ENCODE measurements around the gene RDH8.

The RDH8 gene, protein sequence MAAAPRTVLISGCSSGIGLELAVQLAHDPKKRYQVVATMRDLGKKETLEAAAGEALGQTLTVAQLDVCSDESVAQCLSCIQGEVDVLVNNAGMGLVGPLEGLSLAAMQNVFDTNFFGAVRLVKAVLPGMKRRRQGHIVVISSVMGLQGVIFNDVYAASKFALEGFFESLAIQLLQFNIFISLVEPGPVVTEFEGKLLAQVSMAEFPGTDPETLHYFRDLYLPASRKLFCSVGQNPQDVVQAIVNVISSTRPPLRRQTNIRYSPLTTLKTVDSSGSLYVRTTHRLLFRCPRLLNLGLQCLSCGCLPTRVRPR

DNA sequence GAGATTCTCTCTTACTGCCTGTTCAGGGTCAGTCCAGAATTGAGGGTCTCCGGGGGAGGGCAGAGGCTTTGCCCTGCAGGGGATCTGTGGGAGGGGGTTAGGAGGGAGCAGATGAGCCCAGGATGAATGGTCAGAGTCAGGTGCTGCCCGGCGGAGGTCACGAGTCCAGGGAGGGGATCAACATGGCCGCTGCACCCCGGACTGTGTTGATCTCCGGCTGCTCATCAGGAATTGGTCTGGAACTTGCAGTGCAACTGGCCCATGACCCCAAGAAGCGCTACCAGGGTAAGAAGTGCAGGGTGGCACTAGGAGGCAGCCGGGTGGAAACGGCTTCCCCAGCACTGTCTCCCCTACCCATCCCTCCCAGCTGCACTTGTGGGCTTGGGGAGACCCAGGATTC lies at the start of gene RDH8:
Gene RDH8 (plus strand): TSS at position 168 of the 400 bp plus-strand sequence. CDS start 15 bp downstream, at position 183.
- in situ Hi-C loops (cut with MboI; ENCODE audit: low pct_unique_long_range_greater_than_20kb, low sequenced_read_pairs, unreplicated experiment): no loop called here
- TF ChIP-seq, protein P1, sequence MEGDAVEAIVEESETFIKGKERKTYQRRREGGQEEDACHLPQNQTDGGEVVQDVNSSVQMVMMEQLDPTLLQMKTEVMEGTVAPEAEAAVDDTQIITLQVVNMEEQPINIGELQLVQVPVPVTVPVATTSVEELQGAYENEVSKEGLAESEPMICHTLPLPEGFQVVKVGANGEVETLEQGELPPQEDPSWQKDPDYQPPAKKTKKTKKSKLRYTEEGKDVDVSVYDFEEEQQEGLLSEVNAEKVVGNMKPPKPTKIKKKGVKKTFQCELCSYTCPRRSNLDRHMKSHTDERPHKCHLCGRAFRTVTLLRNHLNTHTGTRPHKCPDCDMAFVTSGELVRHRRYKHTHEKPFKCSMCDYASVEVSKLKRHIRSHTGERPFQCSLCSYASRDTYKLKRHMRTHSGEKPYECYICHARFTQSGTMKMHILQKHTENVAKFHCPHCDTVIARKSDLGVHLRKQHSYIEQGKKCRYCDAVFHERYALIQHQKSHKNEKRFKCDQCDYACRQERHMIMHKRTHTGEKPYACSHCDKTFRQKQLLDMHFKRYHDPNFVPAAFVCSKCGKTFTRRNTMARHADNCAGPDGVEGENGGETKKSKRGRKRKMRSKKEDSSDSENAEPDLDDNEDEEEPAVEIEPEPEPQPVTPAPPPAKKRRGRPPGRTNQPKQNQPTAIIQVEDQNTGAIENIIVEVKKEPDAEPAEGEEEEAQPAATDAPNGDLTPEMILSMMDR (IDR thresholded peaks at IDR 0.05; ENCODE audit: extremely low read depth, insufficient read depth, missing control alignments): no peak
- DNase-seq (ENCODE audit: low spot score): no peak

DNA sequence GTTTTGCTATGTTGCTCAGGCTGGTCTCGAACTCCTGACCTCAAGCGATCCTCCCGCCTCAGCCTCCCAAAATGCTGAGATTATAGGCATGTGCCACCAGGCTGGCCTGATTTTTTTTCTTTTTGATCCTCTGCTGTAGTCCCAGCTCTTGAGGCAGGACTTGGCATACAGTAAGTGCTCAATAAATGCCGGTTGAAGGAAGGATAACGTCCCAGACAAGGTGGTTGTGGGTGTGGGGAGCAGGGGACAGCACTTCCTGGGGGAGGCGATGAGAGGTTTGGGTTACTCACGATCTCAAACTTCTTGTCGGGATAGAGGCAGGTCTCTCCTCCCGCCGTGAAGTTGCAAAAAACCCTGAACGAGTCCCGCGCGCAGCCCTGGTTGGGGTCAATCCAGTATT lies 47.3 kb upstream of the RDH8 start:
- in situ Hi-C loops (cut with MboI; ENCODE audit: low pct_unique_long_range_greater_than_20kb, low sequenced_read_pairs, unreplicated experiment): no loop called here
- DNase-seq (ENCODE audit: low spot score): no peak
- TF ChIP-seq, protein P1 (IDR thresholded peaks at IDR 0.05; ENCODE audit: extremely low read depth, insufficient read depth, missing control alignments): no peak

DNA sequence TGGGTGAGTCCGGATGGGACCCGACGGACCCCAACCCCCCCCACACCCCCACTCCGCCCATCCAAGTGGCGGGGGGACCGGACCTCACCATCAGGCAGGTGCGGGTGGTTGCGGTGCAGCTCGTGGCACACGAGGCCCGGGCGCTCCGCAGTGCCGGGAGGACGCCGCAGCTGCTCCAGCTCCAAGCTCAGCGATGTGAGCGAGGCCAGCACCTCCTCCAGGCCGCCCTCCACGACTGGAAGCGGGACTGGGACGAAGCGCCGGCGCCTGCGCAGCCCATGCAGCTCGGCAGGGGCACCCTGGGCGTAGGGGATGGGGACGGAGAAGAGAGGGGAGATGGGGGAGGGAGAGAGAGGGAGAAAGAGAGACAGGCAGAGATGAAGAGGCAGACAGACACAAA lies 46.8 kb upstream of the RDH8 start:
- DNase-seq (ENCODE audit: low spot score): no peak
- in situ Hi-C loops (cut with MboI; ENCODE audit: low pct_unique_long_range_greater_than_20kb, low sequenced_read_pairs, unreplicated experiment): no loop called here

DNA sequence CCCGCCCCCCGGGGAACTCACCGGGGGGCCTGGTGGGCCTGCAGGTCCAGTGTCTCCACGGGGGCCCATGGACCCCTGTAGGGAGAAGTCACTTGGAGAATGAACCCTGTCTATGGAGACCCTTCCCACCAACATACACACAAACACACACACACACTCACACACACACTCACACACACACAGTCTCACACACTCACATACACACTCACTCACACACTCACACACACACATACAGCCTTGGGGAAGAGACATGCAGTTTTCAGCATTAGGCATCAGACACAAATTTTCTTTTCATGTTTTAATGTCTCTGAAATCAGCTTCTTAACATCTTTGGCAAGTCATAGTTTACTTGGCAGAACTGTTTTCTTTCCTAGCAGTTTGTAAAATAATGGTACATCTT lies 46.0 kb upstream of the RDH8 start:
- TF ChIP-seq, protein P1 (IDR thresholded peaks at IDR 0.05; ENCODE audit: extremely low read depth, insufficient read depth, missing control alignments): no peak
- no peak for DNase-seq (ENCODE audit: low spot score)
- in situ Hi-C loops (cut with MboI; ENCODE audit: low pct_unique_long_range_greater_than_20kb, low sequenced_read_pairs, unreplicated experiment): no loop called here

More for the DNA sequence above, 46.8 kb upstream of the RDH8 start:
- TF ChIP-seq, protein P1 (IDR thresholded peaks at IDR 0.05; ENCODE audit: extremely low read depth, insufficient read depth, missing control alignments): no peak

DNA sequence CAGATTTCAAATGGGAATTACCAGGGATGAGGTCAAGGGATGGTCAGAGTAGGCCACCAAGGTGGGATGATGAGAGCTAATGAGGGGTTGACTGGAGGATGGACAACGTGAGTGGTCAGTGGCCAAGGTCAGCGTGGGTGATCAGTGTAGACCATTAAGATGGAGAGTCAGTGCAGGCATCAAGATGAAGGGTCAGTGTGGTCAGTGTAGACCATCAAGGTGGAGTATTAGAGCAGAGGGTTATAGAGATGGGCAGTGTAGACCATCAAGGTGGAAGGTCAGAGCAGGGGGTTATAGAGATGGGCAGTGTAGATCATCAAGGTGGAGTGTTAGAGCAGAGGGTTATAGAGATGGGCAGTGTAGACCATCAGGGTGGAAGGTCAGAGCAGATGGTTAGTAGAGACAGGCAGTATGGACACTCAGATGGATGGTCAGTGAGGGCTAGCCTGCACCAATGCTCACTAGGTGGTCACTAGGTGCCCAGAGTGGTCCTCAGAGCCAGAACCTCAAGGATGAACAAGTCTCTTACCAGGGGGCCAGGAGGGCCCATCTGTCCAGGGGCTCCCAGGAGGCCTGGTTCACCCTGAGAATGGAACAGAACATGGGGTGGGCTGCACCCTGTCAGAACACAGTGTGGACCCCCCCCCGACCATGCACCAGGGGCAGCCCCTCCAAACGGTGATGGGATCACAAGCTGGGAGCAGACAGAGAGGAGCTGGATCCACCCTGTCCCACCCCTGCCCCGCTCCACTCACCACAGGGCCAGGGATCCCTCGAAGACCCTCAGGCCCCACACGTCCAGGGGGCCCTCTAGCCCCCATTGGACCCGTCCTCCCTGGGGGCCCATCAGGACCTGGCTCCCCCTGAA lies 44.2 kb upstream of the RDH8 start:
- no peak for DNase-seq (ENCODE audit: low spot score)
- in situ Hi-C loops (cut with MboI; ENCODE audit: low pct_unique_long_range_greater_than_20kb, low sequenced_read_pairs, unreplicated experiment): no loop called here
- TF ChIP-seq, protein P1 (IDR thresholded peaks at IDR 0.05; ENCODE audit: extremely low read depth, insufficient read depth, missing control alignments): no peak

DNA sequence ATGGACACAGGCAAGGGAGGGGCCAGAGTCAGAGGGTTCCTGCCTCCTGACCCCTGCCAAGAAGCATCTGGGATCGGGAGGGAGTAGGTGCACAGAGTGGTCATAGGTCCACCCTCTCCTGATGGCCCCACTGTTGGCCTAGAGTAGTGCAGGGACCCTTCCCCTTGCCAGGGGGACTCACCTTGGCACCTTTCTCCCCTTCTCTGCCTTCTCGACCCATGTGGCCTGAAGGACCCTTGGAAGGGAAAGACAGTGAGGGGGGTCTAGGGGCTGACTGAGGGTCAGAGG lies 43.7 kb upstream of the RDH8 start:
- in situ Hi-C loops (cut with MboI; ENCODE audit: low pct_unique_long_range_greater_than_20kb, low sequenced_read_pairs, unreplicated experiment): no loop called here
- DNase-seq (ENCODE audit: low spot score): no peak
- TF ChIP-seq, protein P1 (IDR thresholded peaks at IDR 0.05; ENCODE audit: extremely low read depth, insufficient read depth, missing control alignments): no peak

Measured in GM13977 (cell line).